ENCODE measurements around the gene SLC1A3. TPM values are rescaled to one million over a fixed set of nuclear protein-coding genes. Genes with fewer than 3 reads are reported as not detected.

The SLC1A3 gene
- total and polyA plus RNA-seq, 2 donors from 2014 or later, result 1.1 to 27.8 TPM

- H3K4me1 ChIP-seq (ENCODE audit: control insufficient read depth in 2 of 3, insufficient read depth in 2 of 3, low read depth in 1 of 3, low read length in 3 of 3), result no peaks in the 10 kb centered on the region
- H3K9me3 ChIP-seq (ENCODE audit: control insufficient read depth in 2 of 3, insufficient read depth in 1 of 3, low read length in 3 of 3), result no peaks in the 10 kb centered on the region
- FAIRE-seq (no peak), DNase-seq (no peak)
- H3K36me3 ChIP-seq (ENCODE audit: control insufficient read depth in 2 of 3, insufficient read depth in 3 of 3, low read length in 3 of 3), result no peaks in the 10 kb centered on the region
- no peak overlapping the region for H3K27ac ChIP-seq (ENCODE audit: low read depth in 2 of 2, low read length in 2 of 2)
- intact Hi-C loops (cut with DNase I), result no loop called here
- TF ChIP-seq, protein P1, sequence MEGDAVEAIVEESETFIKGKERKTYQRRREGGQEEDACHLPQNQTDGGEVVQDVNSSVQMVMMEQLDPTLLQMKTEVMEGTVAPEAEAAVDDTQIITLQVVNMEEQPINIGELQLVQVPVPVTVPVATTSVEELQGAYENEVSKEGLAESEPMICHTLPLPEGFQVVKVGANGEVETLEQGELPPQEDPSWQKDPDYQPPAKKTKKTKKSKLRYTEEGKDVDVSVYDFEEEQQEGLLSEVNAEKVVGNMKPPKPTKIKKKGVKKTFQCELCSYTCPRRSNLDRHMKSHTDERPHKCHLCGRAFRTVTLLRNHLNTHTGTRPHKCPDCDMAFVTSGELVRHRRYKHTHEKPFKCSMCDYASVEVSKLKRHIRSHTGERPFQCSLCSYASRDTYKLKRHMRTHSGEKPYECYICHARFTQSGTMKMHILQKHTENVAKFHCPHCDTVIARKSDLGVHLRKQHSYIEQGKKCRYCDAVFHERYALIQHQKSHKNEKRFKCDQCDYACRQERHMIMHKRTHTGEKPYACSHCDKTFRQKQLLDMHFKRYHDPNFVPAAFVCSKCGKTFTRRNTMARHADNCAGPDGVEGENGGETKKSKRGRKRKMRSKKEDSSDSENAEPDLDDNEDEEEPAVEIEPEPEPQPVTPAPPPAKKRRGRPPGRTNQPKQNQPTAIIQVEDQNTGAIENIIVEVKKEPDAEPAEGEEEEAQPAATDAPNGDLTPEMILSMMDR (IDR thresholded peaks at IDR 0.05; ENCODE audit: borderline replicate concordance, extremely low read depth, insufficient read depth), result no peak
- no peak overlapping the region for H3K4me3 ChIP-seq (ENCODE audit: low read length in 3 of 3)
- H3K9ac ChIP-seq (ENCODE audit: low read length in 3 of 3), result no peak overlapping the region
- no peaks in the 10 kb centered on the region for H3K27me3 ChIP-seq (ENCODE audit: control insufficient read depth, insufficient read depth, low read length)
These were observed 40.2 kb downstream of the SLC1A3 start for GRCh38 chr5:36646507-36647023.

- H3K4me3 ChIP-seq (ENCODE audit: low read length in 3 of 3), result no peak overlapping the region
- TF ChIP-seq, protein P1 (IDR thresholded peaks at IDR 0.05; ENCODE audit: borderline replicate concordance, extremely low read depth, insufficient read depth), result no peak
- FAIRE-seq (no peak), DNase-seq (no peak)
- no peak overlapping the region for H3K27ac ChIP-seq (ENCODE audit: low read depth in 2 of 2, low read length in 2 of 2)
- H3K27me3 ChIP-seq (ENCODE audit: control insufficient read depth, insufficient read depth, low read length), result no peaks in the 10 kb centered on the region
- no peaks in the 10 kb centered on the region for H3K4me1 ChIP-seq (ENCODE audit: control insufficient read depth in 2 of 3, insufficient read depth in 2 of 3, low read depth in 1 of 3, low read length in 3 of 3)
- no peaks in the 10 kb centered on the region for H3K9me3 ChIP-seq (ENCODE audit: control insufficient read depth in 2 of 3, insufficient read depth in 1 of 3, low read length in 3 of 3)
- intact Hi-C loops (cut with DNase I), result no loop called here
- no peaks in the 10 kb centered on the region for H3K36me3 ChIP-seq (ENCODE audit: control insufficient read depth in 2 of 3, insufficient read depth in 3 of 3, low read length in 3 of 3)
- no peak overlapping the region for H3K9ac ChIP-seq (ENCODE audit: low read length in 3 of 3)
These were observed 40.6 kb downstream of the SLC1A3 start for GRCh38 chr5:36647046-36647445.

- intact Hi-C loops (cut with DNase I), result no loop called here
- no peaks in the 10 kb centered on the region for H3K4me1 ChIP-seq (ENCODE audit: control insufficient read depth in 2 of 3, insufficient read depth in 2 of 3, low read depth in 1 of 3, low read length in 3 of 3)
- FAIRE-seq (no peak), DNase-seq (no peak)
- H3K36me3 ChIP-seq (ENCODE audit: control insufficient read depth in 2 of 3, insufficient read depth in 3 of 3, low read length in 3 of 3), result no peaks in the 10 kb centered on the region
- H3K27me3 ChIP-seq (ENCODE audit: control insufficient read depth, insufficient read depth, low read length), result no peaks in the 10 kb centered on the region
- H3K4me3 ChIP-seq (ENCODE audit: low read length in 3 of 3), result no peak overlapping the region
- H3K9me3 ChIP-seq (ENCODE audit: control insufficient read depth in 2 of 3, insufficient read depth in 1 of 3, low read length in 3 of 3), result no peaks in the 10 kb centered on the region
- TF ChIP-seq, protein P1 (IDR thresholded peaks at IDR 0.05; ENCODE audit: borderline replicate concordance, extremely low read depth, insufficient read depth), result no peak
- no peak overlapping the region for H3K27ac ChIP-seq (ENCODE audit: low read depth in 2 of 2, low read length in 2 of 2)
- no peak overlapping the region for H3K9ac ChIP-seq (ENCODE audit: low read length in 3 of 3)
These were observed 42.0 kb downstream of the SLC1A3 start for GRCh38 chr5:36648426-36648825.
